Liver (tissue), 9 donors: ENCODE results near the gene EMP2. TPM values are rescaled to one million over a fixed set of nuclear protein-coding genes. Genes with fewer than 3 reads are reported as not detected.

Experiments used
- DNase-seq: peaks from one replicate; pipeline ENCODE4 v3.0.0-alpha.2; 2017; ENCODE audit warnings: low spot score
- H3K27ac ChIP-seq, 2 donors: one replicate each; pipeline ENCODE4 v1.7.0; 2013; ENCODE audit warnings: inconsistent platforms in 2 of 2, low read length in 2 of 2, control low read depth in 1 of 2, low read depth in 1 of 2, mild to moderate bottlenecking in 1 of 2
- H3K27me3 ChIP-seq, 4 donors: one replicate each; pipeline versions ENCODE4 v1.6.1 to v1.7.0; 2013; ENCODE audit warnings: low read length in 3 of 4, inconsistent platforms in 1 of 4, mild to moderate bottlenecking in 1 of 4, moderate library complexity in 1 of 4; ENCODE audit not compliant: control insufficient read depth in 4 of 4, insufficient read depth in 4 of 4
- H3K36me3 ChIP-seq, 4 donors: one replicate each; pipeline versions ENCODE4 v1.6.1 to v1.7.0; 2013; ENCODE audit warnings: low read length in 3 of 4, mild to moderate bottlenecking in 3 of 4, low read depth in 1 of 4, moderate library complexity in 1 of 4; ENCODE audit not compliant: control insufficient read depth in 4 of 4, insufficient read depth in 3 of 4
- H3K4me1 ChIP-seq, 4 donors: one replicate each; pipeline versions ENCODE4 v1.6.1 to v1.7.0; 2013; ENCODE audit warnings: low read length in 3 of 4, mild to moderate bottlenecking in 3 of 4, moderate library complexity in 1 of 4; ENCODE audit not compliant: control insufficient read depth in 4 of 4, insufficient read depth in 4 of 4
- H3K4me3 ChIP-seq, 3 donors: one replicate each; pipeline versions ENCODE4 v1.6.1 to v1.7.0; 2013; ENCODE audit warnings: low read length in 3 of 3, control low read depth in 1 of 3, low read depth in 1 of 3, mild to moderate bottlenecking in 1 of 3
- H3K9ac ChIP-seq, 2 donors: one replicate each; pipeline ENCODE4 v1.7.0; 2013; ENCODE audit warnings: low read length in 2 of 2, mild to moderate bottlenecking in 2 of 2, moderate library complexity in 2 of 2, control low read depth in 1 of 2, low read depth in 1 of 2
- H3K9me3 ChIP-seq, 4 donors: one replicate each; pipeline versions ENCODE4 v1.6.1 to v1.7.0; 2013; ENCODE audit warnings: low read length in 3 of 4; ENCODE audit not compliant: control insufficient read depth in 4 of 4
- CTCF ChIP-seq: fragments of 150-350 bp; IDR thresholded peaks from 2 replicates; pipeline ENCODE4 v1.5.1; 2017; ENCODE audit warnings: improper control_type of control experiment, low read depth, low read length; ENCODE audit not compliant: missing input control
- EGR1 ChIP-seq, 2 donors: IDR thresholded peaks; 2 replicates each; pipeline ENCODE4 v1.6.1; 2016 to 2018; ENCODE audit warnings: antibody characterized with exemption in 2 of 2, low read depth in 2 of 2
- FOXA2 ChIP-seq: IDR thresholded peaks from 2 replicates; pipeline ENCODE4 v1.6.1; 2016; ENCODE audit warnings: antibody characterized with exemption
- GABPA ChIP-seq, 2 donors: IDR thresholded peaks in 1 of 2; conservative IDR thresholded peaks in 1 of 2; 2 replicates each; pipeline ENCODE4 v1.6.1; 2016; ENCODE audit warnings: antibody characterized with exemption in 2 of 2, mild to moderate bottlenecking in 1 of 2, moderate library complexity in 1 of 2
- HNF4A ChIP-seq, 2 donors: conservative IDR thresholded peaks; 2 replicates each; pipeline ENCODE4 v1.6.1; 2016; ENCODE audit warnings: antibody characterized with exemption in 2 of 2, mild to moderate bottlenecking in 2 of 2
- HNF4G ChIP-seq: IDR thresholded peaks from 2 replicates; pipeline ENCODE4 v1.6.1; 2016; ENCODE audit warnings: antibody characterized with exemption
- JUND ChIP-seq, 2 donors: IDR thresholded peaks; 2 replicates each; pipeline ENCODE4 v1.6.1; 2016; ENCODE audit warnings: antibody characterized with exemption in 2 of 2
- NR2F2 ChIP-seq: IDR thresholded peaks from 2 replicates; pipeline ENCODE4 v1.6.1; 2016; ENCODE audit warnings: antibody characterized with exemption
- RAD21 ChIP-seq, 2 donors: IDR thresholded peaks; 2 replicates each; pipeline ENCODE4 v1.6.1; 2016; ENCODE audit warnings: antibody characterized with exemption in 2 of 2, mild to moderate bottlenecking in 2 of 2
- RXRA ChIP-seq, 2 donors: IDR thresholded peaks; 2 replicates each; pipeline ENCODE4 v1.6.1; 2017 to 2018; ENCODE audit warnings: antibody characterized with exemption in 2 of 2, mild to moderate bottlenecking in 1 of 2
- SP1 ChIP-seq: IDR thresholded peaks from 2 replicates; pipeline ENCODE4 v1.6.1; 2018; ENCODE audit warnings: antibody characterized with exemption, mild to moderate bottlenecking
- TAF1 ChIP-seq: conservative IDR thresholded peaks from 2 replicates; pipeline ENCODE4 v1.6.1; 2016; ENCODE audit warnings: antibody characterized with exemption, mild to moderate bottlenecking
- YY1 ChIP-seq: IDR thresholded peaks from 2 replicates; pipeline ENCODE4 v1.6.1; 2016; ENCODE audit warnings: antibody characterized with exemption, mild to moderate bottlenecking
- WGBS: extraction: QIAGEN DNeasy Blood & Tissue Kit; methylation state at CpG from one replicate; pipeline ENCODE4 v1.1.7; 2013; 5-methylcytosine and 5-hydroxymethylcytosine counted together
- polyA plus RNA-seq, 2 donors: library from polyadenylated mRNA; stranded (reverse) in 1 of 2; unstranded in 1 of 2; fragments of 200-250 nt in 1 of 2; fragments of >200 nt in 1 of 2; fragmentation: Nextera tagmentation in 1 of 2; extraction: Ambion mirVana in 1 of 2; gene quantifications; one replicate each; pipeline versions ENCODE4 v1.2.1 to v1.2.3, GENCODE V29; 2013 to 2015
- total RNA-seq, 2 donors: library from RNA; depleted of rRNA; stranded (reverse); fragments of >200 nt; gene quantifications; one replicate each; pipeline ENCODE4 v1.2.3, GENCODE V29; 2014
- TF ChIP-seq, protein P1 (sequence below): IDR thresholded peaks from 2 replicates; pipeline ENCODE4 v1.6.1; 2016; ENCODE audit warnings: antibody characterized with exemption
- TF ChIP-seq, protein P2 (sequence below): IDR thresholded peaks from 2 replicates; pipeline ENCODE4 v1.6.1; 2016; ENCODE audit warnings: antibody characterized with exemption
- TF ChIP-seq, protein P3 (sequence below): IDR thresholded peaks from 2 replicates; pipeline ENCODE4 v1.6.1; 2016; ENCODE audit warnings: antibody characterized with exemption
- TF ChIP-seq, protein P4 (sequence below): IDR thresholded peaks from 2 replicates; pipeline ENCODE4 v1.6.1; 2016; ENCODE audit warnings: antibody characterized with exemption, mild to moderate bottlenecking
- donor health status: healthy.
- donor health status: healthy.
- donor health status: healthy.
- donor health status: healthy.
- donor health status: healthy.

Gene EMP2
- total and polyA plus RNA-seq, 4 donors: 6.2 to 138 (median 66.7) TPM

GRCh38 chr16:10495031-10495345, 85.4 kb downstream of the EMP2 start (continued):
- no peak for TF ChIP-seq EGR1 (IDR thresholded peaks at IDR 0.05; ENCODE audit: low read depth in 2 of 2)
- no peak for TF ChIP-seq JUND (IDR thresholded peaks at IDR 0.05)
- no peak for TF ChIP-seq TAF1
- TF ChIP-seq, protein P1, sequence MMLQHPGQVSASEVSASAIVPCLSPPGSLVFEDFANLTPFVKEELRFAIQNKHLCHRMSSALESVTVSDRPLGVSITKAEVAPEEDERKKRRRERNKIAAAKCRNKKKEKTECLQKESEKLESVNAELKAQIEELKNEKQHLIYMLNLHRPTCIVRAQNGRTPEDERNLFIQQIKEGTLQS: no peak
- TF ChIP-seq NR2F2: no peak
- no peak for TF ChIP-seq FOXA2

GRCh38 chr16:10494343-10495030, 85.9 kb downstream of the EMP2 start:
- no peak for DNase-seq
- 83% methylated on average over 5 of the region's 5 CpGs for WGBS
- no peak overlapping the region for H3K9ac ChIP-seq

More at GRCh38 chr16:10494343-10495030, 85.9 kb downstream of the EMP2 start:
- H3K36me3 ChIP-seq: no peaks in the 10 kb centered on the region
- H3K27ac ChIP-seq: no peak overlapping the region
- TF ChIP-seq HNF4G: no peak
- TF ChIP-seq, protein P2, sequence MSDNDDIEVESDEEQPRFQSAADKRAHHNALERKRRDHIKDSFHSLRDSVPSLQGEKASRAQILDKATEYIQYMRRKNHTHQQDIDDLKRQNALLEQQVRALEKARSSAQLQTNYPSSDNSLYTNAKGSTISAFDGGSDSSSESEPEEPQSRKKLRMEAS: no peak
- no peak for TF ChIP-seq RAD21 (IDR thresholded peaks at IDR 0.05)
- no peak for TF ChIP-seq SP1
- no peak for TF ChIP-seq NR2F2
- TF ChIP-seq YY1: no peak
- no peak for TF ChIP-seq JUND (IDR thresholded peaks at IDR 0.05)
- TF ChIP-seq, protein P1: no peak
- no peak for TF ChIP-seq CTCF
- no peak for TF ChIP-seq HNF4A (conservative IDR thresholded peaks at IDR 0.05)
- no peak for TF ChIP-seq FOXA2
- no peak for TF ChIP-seq RXRA (IDR thresholded peaks at IDR 0.05)
- TF ChIP-seq GABPA (IDR thresholded peaks at IDR 0.05 in 1 of 2, conservative IDR thresholded peaks at IDR 0.05 in 1 of 2): no peak
- no peak for TF ChIP-seq EGR1 (IDR thresholded peaks at IDR 0.05; ENCODE audit: low read depth in 2 of 2)
- TF ChIP-seq, protein P3, sequence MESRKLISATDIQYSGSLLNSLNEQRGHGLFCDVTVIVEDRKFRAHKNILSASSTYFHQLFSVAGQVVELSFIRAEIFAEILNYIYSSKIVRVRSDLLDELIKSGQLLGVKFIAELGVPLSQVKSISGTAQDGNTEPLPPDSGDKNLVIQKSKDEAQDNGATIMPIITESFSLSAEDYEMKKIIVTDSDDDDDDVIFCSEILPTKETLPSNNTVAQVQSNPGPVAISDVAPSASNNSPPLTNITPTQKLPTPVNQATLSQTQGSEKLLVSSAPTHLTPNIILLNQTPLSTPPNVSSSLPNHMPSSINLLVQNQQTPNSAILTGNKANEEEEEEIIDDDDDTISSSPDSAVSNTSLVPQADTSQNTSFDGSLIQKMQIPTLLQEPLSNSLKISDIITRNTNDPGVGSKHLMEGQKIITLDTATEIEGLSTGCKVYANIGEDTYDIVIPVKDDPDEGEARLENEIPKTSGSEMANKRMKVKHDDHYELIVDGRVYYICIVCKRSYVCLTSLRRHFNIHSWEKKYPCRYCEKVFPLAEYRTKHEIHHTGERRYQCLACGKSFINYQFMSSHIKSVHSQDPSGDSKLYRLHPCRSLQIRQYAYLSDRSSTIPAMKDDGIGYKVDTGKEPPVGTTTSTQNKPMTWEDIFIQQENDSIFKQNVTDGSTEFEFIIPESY: no peak
- TF ChIP-seq, protein P4, sequence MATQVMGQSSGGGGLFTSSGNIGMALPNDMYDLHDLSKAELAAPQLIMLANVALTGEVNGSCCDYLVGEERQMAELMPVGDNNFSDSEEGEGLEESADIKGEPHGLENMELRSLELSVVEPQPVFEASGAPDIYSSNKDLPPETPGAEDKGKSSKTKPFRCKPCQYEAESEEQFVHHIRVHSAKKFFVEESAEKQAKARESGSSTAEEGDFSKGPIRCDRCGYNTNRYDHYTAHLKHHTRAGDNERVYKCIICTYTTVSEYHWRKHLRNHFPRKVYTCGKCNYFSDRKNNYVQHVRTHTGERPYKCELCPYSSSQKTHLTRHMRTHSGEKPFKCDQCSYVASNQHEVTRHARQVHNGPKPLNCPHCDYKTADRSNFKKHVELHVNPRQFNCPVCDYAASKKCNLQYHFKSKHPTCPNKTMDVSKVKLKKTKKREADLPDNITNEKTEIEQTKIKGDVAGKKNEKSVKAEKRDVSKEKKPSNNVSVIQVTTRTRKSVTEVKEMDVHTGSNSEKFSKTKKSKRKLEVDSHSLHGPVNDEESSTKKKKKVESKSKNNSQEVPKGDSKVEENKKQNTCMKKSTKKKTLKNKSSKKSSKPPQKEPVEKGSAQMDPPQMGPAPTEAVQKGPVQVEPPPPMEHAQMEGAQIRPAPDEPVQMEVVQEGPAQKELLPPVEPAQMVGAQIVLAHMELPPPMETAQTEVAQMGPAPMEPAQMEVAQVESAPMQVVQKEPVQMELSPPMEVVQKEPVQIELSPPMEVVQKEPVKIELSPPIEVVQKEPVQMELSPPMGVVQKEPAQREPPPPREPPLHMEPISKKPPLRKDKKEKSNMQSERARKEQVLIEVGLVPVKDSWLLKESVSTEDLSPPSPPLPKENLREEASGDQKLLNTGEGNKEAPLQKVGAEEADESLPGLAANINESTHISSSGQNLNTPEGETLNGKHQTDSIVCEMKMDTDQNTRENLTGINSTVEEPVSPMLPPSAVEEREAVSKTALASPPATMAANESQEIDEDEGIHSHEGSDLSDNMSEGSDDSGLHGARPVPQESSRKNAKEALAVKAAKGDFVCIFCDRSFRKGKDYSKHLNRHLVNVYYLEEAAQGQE: no peak
- no peak for TF ChIP-seq TAF1
- no peaks in the 10 kb centered on the region for H3K4me1 ChIP-seq
- H3K9me3 ChIP-seq: peaks cover 0 to 3% (median 1%) of the 10 kb centered on the region in 4 donors
- no peak overlapping the region for H3K4me3 ChIP-seq
- no peaks in the 10 kb centered on the region for H3K27me3 ChIP-seq
